T-helper 17 cell (primary cell): ENCODE data around the gene UBFD1. TPM values are rescaled to one million over a fixed set of nuclear protein-coding genes. Genes with fewer than 3 reads are reported as not detected.
A peak's percentile ranks its signal among the peaks of the same experiment; 100 is the strongest.
"Not testable (repeated sequence)": the region's sequence is repeated elsewhere in the genome, so short reads cannot be mapped to it uniquely, and the experiment has no call there.

Experiments
- ATAC-seq: fragments of 150-1000 bp; cut with Tn5 transposase; 2 replicates; pipeline ENCODE4 v1.10.0; 2021; ENCODE audit warnings: mild to moderate bottlenecking, moderate library complexity
- DNase-seq, 3 donors: peaks; one replicate each; pipeline versions ENCODE4 v3.0.0 to v3.0.0-alpha.2; 2020 to 2021
- H3K9me3 ChIP-seq: one replicate; pipeline ENCODE4 v1.7.0; 2013; ENCODE audit warnings: low read length, mild to moderate bottlenecking; ENCODE audit not compliant: control insufficient read depth, poor library complexity, severe bottlenecking
- H3K27ac Mint-ChIP-seq: one replicate; pipeline ENCODE4 v1.8.0; 2022; ENCODE audit warnings: mild to moderate bottlenecking, moderate library complexity, mixed read lengths
- H3K27me3 Mint-ChIP-seq: one replicate; pipeline ENCODE4 v1.8.0; 2022; ENCODE audit warnings: mixed read lengths
- H3K36me3 Mint-ChIP-seq: one replicate; pipeline ENCODE4 v1.8.0; 2022; ENCODE audit warnings: low read depth, mixed read lengths
- H3K4me1 Mint-ChIP-seq: one replicate; pipeline ENCODE4 v1.8.0; 2022; ENCODE audit warnings: mild to moderate bottlenecking, mixed read lengths
- H3K4me3 Mint-ChIP-seq: one replicate; pipeline ENCODE4 v1.8.0; 2022; ENCODE audit warnings: mild to moderate bottlenecking, moderate library complexity, mixed read lengths
- total RNA-seq, 4 donors: library from RNA in 2 of 4; stranded (reverse) in 2 of 4; gene quantifications; one replicate each; pipeline ENCODE4 v1.2.3 and lab custom pipeline; 2022 to 2026

UBFD1 gene
- total RNA-seq, 2 donors from 2014 or later = 37.9 to 43.3 TPM

- Mint-ChIP-seq H3K4me1 (no peaks in the 10 kb centered on the region), H3K27me3 (no peaks in the 10 kb centered on the region), H3K27ac (no peak overlapping the region), H3K4me3 (no peak overlapping the region), H3K36me3 (no peaks in the 10 kb centered on the region)
- ATAC-seq (no peak), DNase-seq (no peak)
- no peaks in the 10 kb centered on the region for H3K9me3 ChIP-seq
These were observed 52.4 kb downstream of the UBFD1 start for GRCh38 chr16:23609929-23610328.

- ATAC-seq, H3K9me3 ChIP-seq, H3K4me1 Mint-ChIP-seq, H3K4me3 Mint-ChIP-seq, H3K27ac Mint-ChIP-seq, H3K27me3 Mint-ChIP-seq, DNase-seq, H3K36me3 Mint-ChIP-seq: not testable (repeated sequence)
These were observed 53.4 kb downstream of the UBFD1 start for GRCh38 chr16:23610905-23611304.

GRCh38 chr16:23611936-23612335 is 54.4 kb downstream of the UBFD1 start:
- H3K4me3 Mint-ChIP-seq = no peak overlapping the region
- no peaks in the 10 kb centered on the region for H3K36me3 Mint-ChIP-seq
- H3K9me3 ChIP-seq = no peaks in the 10 kb centered on the region
- H3K27ac Mint-ChIP-seq = no peak overlapping the region
- H3K4me1 Mint-ChIP-seq = no peaks in the 10 kb centered on the region
- no peak for ATAC-seq
- DNase-seq = no peak
- H3K27me3 Mint-ChIP-seq = no peaks in the 10 kb centered on the region

GRCh38 chr16:23615805-23616204 is 58.3 kb downstream of the UBFD1 start:
- no peak for DNase-seq
- Mint-ChIP-seq H3K4me3 (no peak overlapping the region), H3K27me3 (no peaks in the 10 kb centered on the region), H3K27ac (peak overlapping the region; percentile 24), H3K4me1 (no peaks in the 10 kb centered on the region), H3K36me3 (no peaks in the 10 kb centered on the region)
- no peak for ATAC-seq
- H3K9me3 ChIP-seq = no peaks in the 10 kb centered on the region

Other genes with a start within 250 kb of the UBFD1 start
- gene COG7, start 104.5 kb upstream of the UBFD1 start, total RNA-seq = 10 to 100 TPM; 16.9 to 17.1 TPM
- 100 to 1,000 TPM; 116 to 117 TPM for gene GGA2, start 47.2 kb upstream of the UBFD1 start, total RNA-seq
- 10 to 100 TPM; 10.0 to 13.0 TPM for gene EARS2, start 377 bp upstream of the UBFD1 start, total RNA-seq
- 10 to 100 TPM; 27.0 to 30.8 TPM for gene NDUFAB1, start 38.6 kb downstream of the UBFD1 start, total RNA-seq
- 1 to 10 TPM; 8.2 to 8.7 TPM for gene PALB2, start 83.6 kb downstream of the UBFD1 start, total RNA-seq
- gene DCTN5, start 83.7 kb downstream of the UBFD1 start, total RNA-seq = 10 to 100 TPM; 44.5 to 65.0 TPM
- gene PLK1, start 121.2 kb downstream of the UBFD1 start, total RNA-seq = 1 to 10 TPM in 1 of 2 donors, under 1 TPM in 1; 0.60 to 1.7 TPM
- not detected for gene ERN2, start 155.5 kb downstream of the UBFD1 start, total RNA-seq
- gene CHP2, start 197.3 kb downstream of the UBFD1 start, total RNA-seq = not detected